Thyroid gland (tissue), 4 donors: Measurements from ENCODE around the gene PTPRN2.

ENCODE experiments used
- POLR2A ChIP-seq, 2 donors: fragments of 450-650 bp; IDR thresholded peaks; one replicate each; pipeline ENCODE4 v1.6.1; 2017; ENCODE audit warnings: antibody characterized with exemption in 2 of 2, mild to moderate bottlenecking in 2 of 2, moderate library complexity in 1 of 2
- TF ChIP-seq, protein P1 (sequence below), 6 experiments: fragments of 200-600 bp in 3 of 6; fragments of 450-650 bp in 3 of 6; sonication (generic) in 3 of 6; IDR thresholded peaks; one replicate each; pipeline ENCODE4 v1.5.1; 2016 to 2019; ENCODE audit warnings: antibody characterized with exemption in 6 of 6, mild to moderate bottlenecking in 2 of 6, inconsistent platforms in 1 of 6, moderate library complexity in 1 of 6

DNA sequence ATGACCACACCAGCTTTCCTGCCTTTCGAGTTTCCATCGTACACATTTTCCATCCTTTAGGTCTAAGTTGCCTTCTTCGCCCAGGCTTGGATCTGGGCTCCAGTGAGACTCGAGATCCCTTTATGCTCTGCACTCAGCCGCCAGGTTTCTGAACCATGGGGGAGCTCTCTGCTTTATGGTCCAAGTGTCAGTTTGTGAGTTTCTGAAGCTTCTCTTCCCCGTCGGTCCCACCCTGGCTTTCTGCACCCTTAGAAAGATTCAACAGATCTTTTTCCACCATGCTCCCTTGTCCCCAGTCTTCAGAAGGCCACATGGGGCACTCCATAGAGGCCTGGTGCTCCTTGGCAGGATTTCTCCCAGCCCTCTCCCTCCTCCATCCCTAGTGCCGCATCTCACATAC, 402.0 kb downstream of the PTPRN2 start:
- TF ChIP-seq, protein P1, sequence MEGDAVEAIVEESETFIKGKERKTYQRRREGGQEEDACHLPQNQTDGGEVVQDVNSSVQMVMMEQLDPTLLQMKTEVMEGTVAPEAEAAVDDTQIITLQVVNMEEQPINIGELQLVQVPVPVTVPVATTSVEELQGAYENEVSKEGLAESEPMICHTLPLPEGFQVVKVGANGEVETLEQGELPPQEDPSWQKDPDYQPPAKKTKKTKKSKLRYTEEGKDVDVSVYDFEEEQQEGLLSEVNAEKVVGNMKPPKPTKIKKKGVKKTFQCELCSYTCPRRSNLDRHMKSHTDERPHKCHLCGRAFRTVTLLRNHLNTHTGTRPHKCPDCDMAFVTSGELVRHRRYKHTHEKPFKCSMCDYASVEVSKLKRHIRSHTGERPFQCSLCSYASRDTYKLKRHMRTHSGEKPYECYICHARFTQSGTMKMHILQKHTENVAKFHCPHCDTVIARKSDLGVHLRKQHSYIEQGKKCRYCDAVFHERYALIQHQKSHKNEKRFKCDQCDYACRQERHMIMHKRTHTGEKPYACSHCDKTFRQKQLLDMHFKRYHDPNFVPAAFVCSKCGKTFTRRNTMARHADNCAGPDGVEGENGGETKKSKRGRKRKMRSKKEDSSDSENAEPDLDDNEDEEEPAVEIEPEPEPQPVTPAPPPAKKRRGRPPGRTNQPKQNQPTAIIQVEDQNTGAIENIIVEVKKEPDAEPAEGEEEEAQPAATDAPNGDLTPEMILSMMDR (IDR thresholded peaks at IDR 0.05): no peak
- no peak for TF ChIP-seq POLR2A (IDR thresholded peaks at IDR 0.05)
